H1 (cell line): ENCODE results near the gene TIMM22. TPM values are rescaled to one million over a fixed set of nuclear protein-coding genes. Genes with fewer than 3 reads are reported as not detected.

ENCODE experiments used
- CTCF ChIA-PET: fragments of 300-600 bp; sonication (Branson Sonifier 250); formaldehyde crosslinking; loops from one replicate; lab custom pipeline; 2021; ENCODE audit not compliant: partially characterized antibody; lab: Charles Lee
- POLR2A ChIA-PET: fragments of 300-600 bp; sonication (Branson Sonifier 250); formaldehyde crosslinking; loops from one replicate; lab custom pipeline; 2021; ENCODE audit warnings: inconsistent platforms; ENCODE audit not compliant: partially characterized antibody; lab: Charles Lee
- DNase-seq, 2 experiments: peaks; one replicate each; pipeline versions ENCODE4 v3.0.0 to v3.0.0-alpha.2; 2010 to 2022; ENCODE audit warnings: low spot score in 2 of 2, low read depth in 1 of 2, mixed read lengths in 1 of 2
- FAIRE-seq: peaks from 2 replicates; lab custom pipeline; 2011; peaks lifted over from hg19 to GRCh38; lab: Jason Lieb, UNC
- H2AFZ ChIP-seq: 2 replicates; pipeline ENCODE4 v1.8.1; 2012; ENCODE audit warnings: low read length, inconsistent platforms
- H2AK5ac ChIP-seq: 2 replicates; pipeline ENCODE4 v1.6.1; 2013; ENCODE audit warnings: low read depth, low read length
- H2BK120ac ChIP-seq: replicated peaks from 2 replicates; pipeline ENCODE3; 2013; ENCODE audit warnings: low read depth, low read length, inconsistent platforms
- H2BK12ac ChIP-seq: 2 replicates; pipeline ENCODE4 v1.6.1; 2013; ENCODE audit warnings: low read depth, low read length
- H2BK15ac ChIP-seq: 2 replicates; pipeline ENCODE4 v1.6.1; 2013; ENCODE audit warnings: low read length
- H2BK20ac ChIP-seq: 2 replicates; pipeline ENCODE4 v1.6.1; 2013; ENCODE audit warnings: low read length
- H2BK5ac ChIP-seq: 2 replicates; pipeline ENCODE4 v1.6.1; 2013; ENCODE audit warnings: low read depth, low read length
- H3K14ac ChIP-seq: 2 replicates; pipeline ENCODE4 v1.6.1; 2013; ENCODE audit warnings: inconsistent platforms; ENCODE audit not compliant: insufficient read length
- H3K18ac ChIP-seq: 2 replicates; pipeline ENCODE4 v1.6.1; 2013; ENCODE audit warnings: low read length; ENCODE audit errors: extremely low read depth
- H3K23ac ChIP-seq: 2 replicates; pipeline ENCODE4 v1.6.1; 2013; ENCODE audit warnings: inconsistent platforms; ENCODE audit not compliant: insufficient read length
- H3K23me2 ChIP-seq: 2 replicates; pipeline ENCODE4 v1.6.1; 2013; ENCODE audit warnings: low read depth, low read length
- H3K27ac ChIP-seq: 2 replicates; pipeline ENCODE4 v1.6.1; 2011; ENCODE audit warnings: low read depth, low read length, inconsistent platforms
- H3K27me3 ChIP-seq, 4 experiments: replicated peaks in 1 of 4; 1 replicate in 1 of 4; 2 replicates in 3 of 4; pipeline versions ENCODE4 v1.6.1 to v1.8.1; 2011 to 2013; ENCODE audit warnings: low read length in 3 of 4, mild to moderate bottlenecking in 3 of 4, inconsistent platforms in 2 of 4, mixed read lengths in 2 of 4, moderate library complexity in 1 of 4; ENCODE audit not compliant: control insufficient read depth in 3 of 4, insufficient read depth in 3 of 4; ENCODE audit errors: extremely low read depth in 1 of 4
- H3K36me3 ChIP-seq, 4 experiments: 2 replicates each; pipeline versions ENCODE4 v1.6.1 to v1.8.1; 2011 to 2013; ENCODE audit warnings: mild to moderate bottlenecking in 4 of 4, low read length in 3 of 4, moderate library complexity in 2 of 4, control low read depth in 1 of 4, inconsistent platforms in 1 of 4; ENCODE audit not compliant: insufficient read depth in 4 of 4, control insufficient read depth in 2 of 4
- H3K4ac ChIP-seq: replicated peaks from 2 replicates; pipeline ENCODE3; 2013; ENCODE audit warnings: low read length, low read depth, mixed read lengths, inconsistent platforms; ENCODE audit not compliant: insufficient read length
- H3K4me1 ChIP-seq, 4 experiments: replicated peaks in 1 of 4; 1 replicate in 1 of 4; 2 replicates in 3 of 4; pipeline versions ENCODE4 v1.6.1 to v1.8.1; 2011 to 2013; ENCODE audit warnings: low read length in 3 of 4, inconsistent platforms in 2 of 4, mixed read lengths in 1 of 4; ENCODE audit not compliant: insufficient read depth in 4 of 4, control insufficient read depth in 3 of 4
- H3K4me2 ChIP-seq, 2 experiments: 2 replicates each; pipeline versions ENCODE4 v1.6.1 to v1.8.1; 2011 to 2013; ENCODE audit warnings: low read depth in 2 of 2, low read length in 2 of 2, control low read depth in 1 of 2, inconsistent platforms in 1 of 2, mild to moderate bottlenecking in 1 of 2; ENCODE audit not compliant: insufficient read depth in 1 of 2
- H3K4me3 ChIP-seq, 4 experiments: fragments of 200-600, 300-600 bp in 1 of 4; sonication (generic), shearing (Covaris generic), sonication (Bioruptor Twin) in 1 of 4; 2 replicates each; pipeline versions ENCODE4 v1.5.1 to v1.8.1; 2011 to 2016; ENCODE audit warnings: low read length in 4 of 4, low read depth in 3 of 4, control low read depth in 2 of 4, inconsistent platforms in 2 of 4, mild to moderate bottlenecking in 2 of 4, mixed read lengths in 1 of 4, moderate library complexity in 1 of 4; ENCODE audit not compliant: insufficient read depth in 2 of 4; ENCODE audit errors: extremely low read depth in 1 of 4
- H3K56ac ChIP-seq: replicated peaks from 2 replicates; pipeline ENCODE3; 2013; ENCODE audit warnings: low read depth, mild to moderate bottlenecking, mixed read lengths, low read length, inconsistent platforms; ENCODE audit not compliant: insufficient read length
- H3K79me1 ChIP-seq: 2 replicates; pipeline ENCODE4 v1.6.1; 2013; ENCODE audit warnings: low read depth, low read length, control low read depth
- H3K79me2 ChIP-seq, 2 experiments: 2 replicates each; pipeline versions ENCODE4 v1.6.1 to v1.8.1; 2012 to 2013; ENCODE audit warnings: low read length in 2 of 2, mild to moderate bottlenecking in 2 of 2, inconsistent platforms in 1 of 2; ENCODE audit not compliant: insufficient read depth in 2 of 2, control insufficient read depth in 1 of 2
- H3K9ac ChIP-seq, 4 experiments: replicated peaks in 1 of 4; 1 replicate in 1 of 4; 2 replicates in 3 of 4; pipeline versions ENCODE4 v1.6.1 to v1.8.1; 2011 to 2013; ENCODE audit warnings: low read depth in 3 of 4, low read length in 3 of 4, control low read depth in 2 of 4, mild to moderate bottlenecking in 2 of 4, moderate library complexity in 2 of 4, inconsistent platforms in 1 of 4; ENCODE audit errors: extremely low read depth in 1 of 4
- H3K9me3 ChIP-seq, 2 experiments: 2 replicates each; pipeline versions ENCODE4 v1.6.1 to v1.8.1; 2012 to 2013; ENCODE audit warnings: mild to moderate bottlenecking in 2 of 2, moderate library complexity in 2 of 2, control low read depth in 1 of 2, inconsistent platforms in 1 of 2, low read depth in 1 of 2, low read length in 1 of 2, mixed read lengths in 1 of 2; ENCODE audit not compliant: insufficient read depth in 2 of 2
- H4K20me1 ChIP-seq, 2 experiments: replicated peaks in 1 of 2; 2 replicates each; pipeline versions ENCODE3 to v1.8.1; 2011 to 2013; ENCODE audit warnings: inconsistent platforms in 2 of 2, low read length in 2 of 2, mild to moderate bottlenecking in 1 of 2; ENCODE audit not compliant: insufficient read depth in 2 of 2, control insufficient read depth in 1 of 2
- H4K5ac ChIP-seq: 2 replicates; pipeline ENCODE4 v1.6.1; 2013; ENCODE audit warnings: low read length, low read depth, mixed read lengths, inconsistent platforms; ENCODE audit not compliant: insufficient read length
- H4K8ac ChIP-seq: 2 replicates; pipeline ENCODE4 v1.8.0; 2013; ENCODE audit warnings: mild to moderate bottlenecking, moderate library complexity, low read length, inconsistent platforms; ENCODE audit not compliant: insufficient read depth; ENCODE audit errors: extremely low read depth
- H4K91ac ChIP-seq: replicated peaks from 2 replicates; pipeline ENCODE3; 2013; ENCODE audit warnings: low read length, mixed read lengths, inconsistent platforms; ENCODE audit not compliant: insufficient read length
- ATF3 ChIP-seq: IDR thresholded peaks from 2 replicates; pipeline ENCODE4 v1.6.1; 2011; ENCODE audit warnings: low read depth, mild to moderate bottlenecking, low read length; ENCODE audit not compliant: insufficient read depth
- BRCA1 ChIP-seq: IDR thresholded peaks from 2 replicates; pipeline ENCODE4 v1.6.1; 2012; ENCODE audit warnings: low read depth, low read length, improper control_type of control experiment
- EP300 ChIP-seq, 2 experiments: IDR thresholded peaks; 1 replicate in 1 of 2; 2 replicates in 1 of 2; pipeline ENCODE4 v1.6.1; 2011 to 2012; ENCODE audit warnings: low read depth in 2 of 2, low read length in 2 of 2, mild to moderate bottlenecking in 2 of 2, borderline replicate concordance in 1 of 2, inconsistent platforms in 1 of 2, moderate library complexity in 1 of 2
- HDAC6 ChIP-seq: IDR thresholded peaks from one replicate; pipeline ENCODE4 v1.7.1; 2012; ENCODE audit warnings: low read depth, mild to moderate bottlenecking, inconsistent platforms, low read length, moderate library complexity
- JUN ChIP-seq: IDR thresholded peaks from 2 replicates; pipeline ENCODE4 v1.6.1; 2011; ENCODE audit warnings: low read depth, mild to moderate bottlenecking, improper control_type of control experiment, low read length
- MAFK ChIP-seq: IDR thresholded peaks from 2 replicates; pipeline ENCODE4 v1.6.1; 2012; ENCODE audit warnings: low read depth, mild to moderate bottlenecking, improper control_type of control experiment, low read length
- SIN3A ChIP-seq, 2 experiments: IDR thresholded peaks in 1 of 2; conservative IDR thresholded peaks in 1 of 2; 2 replicates each; pipeline ENCODE4 v1.6.1; 2011 to 2012; ENCODE audit warnings: low read length in 2 of 2, improper control_type of control experiment in 1 of 2, low read depth in 1 of 2, mild to moderate bottlenecking in 1 of 2
- SP4 ChIP-seq: IDR thresholded peaks from 2 replicates; pipeline ENCODE4 v1.6.1; 2012; ENCODE audit warnings: low read length, inconsistent platforms
- TEAD4 ChIP-seq: IDR thresholded peaks from 2 replicates; pipeline ENCODE4 v1.6.1; 2012; ENCODE audit warnings: low read depth, low read length, inconsistent platforms, mixed read lengths
- WGBS, 2 experiments: shearing (Covaris generic) in 1 of 2; methylation state at CpG; one replicate each; pipeline versions ENCODE4 v1.1.6 to v1.1.7; 2013 to 2015; ENCODE audit warnings: low lambda C conversion rate in 2 of 2, mixed read lengths in 2 of 2, inconsistent platforms in 1 of 2, low coverage in 1 of 2, missing lambda C conversion rate in 1 of 2; ENCODE audit not compliant: insufficient replicate concordance in 2 of 2, insufficient coverage in 1 of 2, insufficient read length in 1 of 2; ENCODE audit errors: extremely low coverage in 1 of 2, missing lambda C conversion rate in 1 of 2; 5-methylcytosine and 5-hydroxymethylcytosine counted together
- polyA plus RNA-seq, 7 experiments: library from polyadenylated mRNA; depleted of rRNA in 3 of 7; stranded (reverse) in 5 of 7; unstranded in 2 of 7; fragments of >200 nt in 5 of 7; fragments of 200-250 nt in 2 of 7; gene quantifications; 1 replicate in 5 of 7; 2 replicates in 1 of 7; 4 replicates in 1 of 7; pipeline versions ENCODE4 v1.2.1 to v1.2.3, GENCODE V29; 2011 to 2013; ENCODE audit warnings: missing spikeins in 2 of 7, mixed read lengths in 2 of 7
- total RNA-seq: library from RNA; stranded (reverse); fragmentation: NEBNext Ultra II Directional; extraction: Animal tissue kit (Norgen Biotek cat#: 25700); gene quantifications from 2 replicates; pipeline ENCODE4 v1.2.1, GENCODE V29; 2021
- TF ChIP-seq, protein P1 (sequence below), 3 experiments: IDR thresholded peaks; 1 replicate in 2 of 3; 2 replicates in 1 of 3; pipeline versions ENCODE4 v1.5.1 to v1.6.1; 2011; ENCODE audit warnings: low read length in 3 of 3, mild to moderate bottlenecking in 3 of 3, inconsistent platforms in 2 of 3, low read depth in 1 of 3, moderate library complexity in 1 of 3; ENCODE audit not compliant: insufficient read depth in 1 of 3; ENCODE audit errors: control extremely low read depth in 1 of 3

TIMM22 gene
- total and polyA plus RNA-seq, 2 of the 8 experiments (the other 6 are each of a cell fraction or from before 2014, with no cell fraction given) = 13.8 to 17.4 TPM

- Histone ChIP-seq H4K20me1 (peaks cover 0 to 2% of the 10 kb centered on the region in 2 experiments), H4K8ac (no peak overlapping the region; the same call in 1 of the 2 replicates), H3K4me3 (no peak overlapping the region), H3K4ac (no peak overlapping the region), H2AFZ (no peak overlapping the region), H2BK20ac (no peak overlapping the region), H3K36me3 (no peaks in the 10 kb centered on the region), H4K91ac (no peak overlapping the region), H3K27ac (no peak overlapping the region), H3K27me3 (no peaks in the 10 kb centered on the region), H2BK15ac (no peak overlapping the region), H4K5ac (no peak overlapping the region), H3K4me2 (no peak overlapping the region), H3K79me2 (no peaks in the 10 kb centered on the region), H3K56ac (no peak overlapping the region), H3K18ac (no peak overlapping the region), H3K4me1 (no peaks in the 10 kb centered on the region), H3K79me1 (no peaks in the 10 kb centered on the region), H3K9ac (no peak overlapping the region), H2BK5ac (no peak overlapping the region), H3K9me3 (no peaks in the 10 kb centered on the region), H3K23me2 (no peaks in the 10 kb centered on the region), H2BK120ac (no peak overlapping the region), H2BK12ac (peak overlapping the region; percentile 14; the same call in 1 of the 2 replicates), H3K14ac (no peak overlapping the region), H3K23ac (no peak overlapping the region), H2AK5ac (no peak overlapping the region)
- DNase-seq (no peak), FAIRE-seq (no peak)
- ChIA-PET POLR2A (interaction anchor here (1.5 kb wide), 1 partner anchor 17 kb away, joined by 3 read pairs; no protein-coding TSS in a partner anchor), CTCF (interaction anchor here (0.5 to 1.0 kb wide), 3 partner anchors 23 to 150 kb away, joined by 3 to 6 read pairs (median 5); no protein-coding TSS in a partner anchor)
- WGBS, 2 experiments = 93% methylated on average over 13 of the region's 17 CpGs; no CpG with 5 or more reads in 1 of the 2 experiments
- no peak for TF ChIP-seq ATF3
- TF ChIP-seq SP4 = no peak
- TF ChIP-seq SIN3A (conservative IDR thresholded peaks at IDR 0.05 in 1 of 2, IDR thresholded peaks at IDR 0.05 in 1 of 2; ENCODE audit: low read depth in 1 of 2, low read length in 2 of 2) = no peak
- TF ChIP-seq EP300 (IDR thresholded peaks at IDR 0.05; ENCODE audit: borderline replicate concordance in 1 of 2, low read depth in 2 of 2, low read length in 2 of 2) = no peak
- no peak for TF ChIP-seq BRCA1
- TF ChIP-seq MAFK = no peak
- TF ChIP-seq JUN = no peak
- TF ChIP-seq HDAC6 = no peak
- TF ChIP-seq, protein P1, sequence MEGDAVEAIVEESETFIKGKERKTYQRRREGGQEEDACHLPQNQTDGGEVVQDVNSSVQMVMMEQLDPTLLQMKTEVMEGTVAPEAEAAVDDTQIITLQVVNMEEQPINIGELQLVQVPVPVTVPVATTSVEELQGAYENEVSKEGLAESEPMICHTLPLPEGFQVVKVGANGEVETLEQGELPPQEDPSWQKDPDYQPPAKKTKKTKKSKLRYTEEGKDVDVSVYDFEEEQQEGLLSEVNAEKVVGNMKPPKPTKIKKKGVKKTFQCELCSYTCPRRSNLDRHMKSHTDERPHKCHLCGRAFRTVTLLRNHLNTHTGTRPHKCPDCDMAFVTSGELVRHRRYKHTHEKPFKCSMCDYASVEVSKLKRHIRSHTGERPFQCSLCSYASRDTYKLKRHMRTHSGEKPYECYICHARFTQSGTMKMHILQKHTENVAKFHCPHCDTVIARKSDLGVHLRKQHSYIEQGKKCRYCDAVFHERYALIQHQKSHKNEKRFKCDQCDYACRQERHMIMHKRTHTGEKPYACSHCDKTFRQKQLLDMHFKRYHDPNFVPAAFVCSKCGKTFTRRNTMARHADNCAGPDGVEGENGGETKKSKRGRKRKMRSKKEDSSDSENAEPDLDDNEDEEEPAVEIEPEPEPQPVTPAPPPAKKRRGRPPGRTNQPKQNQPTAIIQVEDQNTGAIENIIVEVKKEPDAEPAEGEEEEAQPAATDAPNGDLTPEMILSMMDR (IDR thresholded peaks at IDR 0.05; ENCODE audit: control extremely low read depth in 1 of 3, insufficient read depth in 1 of 3, low read depth in 1 of 3, low read length in 3 of 3) = no peak
- no peak for TF ChIP-seq TEAD4
Observed at GRCh38 chr17:1021147-1021546, 24.2 kb downstream of the TIMM22 start.
